H1 (cell line): ENCODE data around the gene AGAP1.

Source experiments
- SIN3A ChIP-seq, 2 experiments: IDR thresholded peaks in 1 of 2; conservative IDR thresholded peaks in 1 of 2; 2 replicates each; pipeline ENCODE4 v1.6.1; 2011 to 2012; ENCODE audit warnings: low read length in 2 of 2, improper control_type of control experiment in 1 of 2, low read depth in 1 of 2, mild to moderate bottlenecking in 1 of 2
- TF ChIP-seq, protein P1 (sequence below), 3 experiments: IDR thresholded peaks; 1 replicate in 2 of 3; 2 replicates in 1 of 3; pipeline versions ENCODE4 v1.5.1 to v1.6.1; 2011; ENCODE audit warnings: low read length in 3 of 3, mild to moderate bottlenecking in 3 of 3, inconsistent platforms in 2 of 3, low read depth in 1 of 3, moderate library complexity in 1 of 3; ENCODE audit not compliant: insufficient read depth in 1 of 3; ENCODE audit errors: control extremely low read depth in 1 of 3
- TF ChIP-seq, protein P2 (sequence below): IDR thresholded peaks from 2 replicates; pipeline ENCODE4 v1.6.1; 2011; ENCODE audit warnings: low read length, improper control_type of control experiment

DNA sequence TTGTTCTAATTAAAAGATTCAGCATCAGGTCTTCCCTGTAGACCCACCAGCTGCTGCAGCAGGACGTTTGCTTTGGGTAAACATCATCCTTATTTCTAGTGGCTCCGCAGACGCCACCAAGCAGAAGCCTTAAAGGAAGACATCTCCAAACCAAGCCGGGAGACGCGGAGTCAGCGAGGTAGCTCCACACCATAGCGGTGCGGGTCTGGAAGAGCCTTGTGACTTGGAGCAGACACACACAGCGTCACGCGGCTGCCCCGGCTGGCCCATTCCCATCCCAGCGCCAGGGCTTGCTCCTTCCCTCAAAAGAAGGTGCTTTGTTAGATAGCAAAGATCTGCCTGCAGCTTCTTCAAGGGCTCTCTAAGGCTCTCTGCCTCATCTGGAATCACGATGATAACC lies 437.8 kb downstream of the AGAP1 start:
- TF ChIP-seq, protein P1, sequence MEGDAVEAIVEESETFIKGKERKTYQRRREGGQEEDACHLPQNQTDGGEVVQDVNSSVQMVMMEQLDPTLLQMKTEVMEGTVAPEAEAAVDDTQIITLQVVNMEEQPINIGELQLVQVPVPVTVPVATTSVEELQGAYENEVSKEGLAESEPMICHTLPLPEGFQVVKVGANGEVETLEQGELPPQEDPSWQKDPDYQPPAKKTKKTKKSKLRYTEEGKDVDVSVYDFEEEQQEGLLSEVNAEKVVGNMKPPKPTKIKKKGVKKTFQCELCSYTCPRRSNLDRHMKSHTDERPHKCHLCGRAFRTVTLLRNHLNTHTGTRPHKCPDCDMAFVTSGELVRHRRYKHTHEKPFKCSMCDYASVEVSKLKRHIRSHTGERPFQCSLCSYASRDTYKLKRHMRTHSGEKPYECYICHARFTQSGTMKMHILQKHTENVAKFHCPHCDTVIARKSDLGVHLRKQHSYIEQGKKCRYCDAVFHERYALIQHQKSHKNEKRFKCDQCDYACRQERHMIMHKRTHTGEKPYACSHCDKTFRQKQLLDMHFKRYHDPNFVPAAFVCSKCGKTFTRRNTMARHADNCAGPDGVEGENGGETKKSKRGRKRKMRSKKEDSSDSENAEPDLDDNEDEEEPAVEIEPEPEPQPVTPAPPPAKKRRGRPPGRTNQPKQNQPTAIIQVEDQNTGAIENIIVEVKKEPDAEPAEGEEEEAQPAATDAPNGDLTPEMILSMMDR (IDR thresholded peaks at IDR 0.05; ENCODE audit: control extremely low read depth in 1 of 3, insufficient read depth in 1 of 3, low read depth in 1 of 3, low read length in 3 of 3): no peak
- TF ChIP-seq, protein P2, sequence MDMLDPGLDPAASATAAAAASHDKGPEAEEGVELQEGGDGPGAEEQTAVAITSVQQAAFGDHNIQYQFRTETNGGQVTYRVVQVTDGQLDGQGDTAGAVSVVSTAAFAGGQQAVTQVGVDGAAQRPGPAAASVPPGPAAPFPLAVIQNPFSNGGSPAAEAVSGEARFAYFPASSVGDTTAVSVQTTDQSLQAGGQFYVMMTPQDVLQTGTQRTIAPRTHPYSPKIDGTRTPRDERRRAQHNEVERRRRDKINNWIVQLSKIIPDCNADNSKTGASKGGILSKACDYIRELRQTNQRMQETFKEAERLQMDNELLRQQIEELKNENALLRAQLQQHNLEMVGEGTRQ: no peak
- no peak for TF ChIP-seq SIN3A (conservative IDR thresholded peaks at IDR 0.05 in 1 of 2, IDR thresholded peaks at IDR 0.05 in 1 of 2; ENCODE audit: low read depth in 1 of 2, low read length in 2 of 2)
